NCI-H345 treated with DMSO at 0.1 percent for 48 hours (cell line): ENCODE measurements around the gene OSBPL5.

ENCODE experiments used
- DNase-seq: peaks from one replicate; lab custom pipeline; 2025; ENCODE audit not compliant: unreplicated experiment; lab: John Stamatoyannopoulos, UW

Gene OSBPL5

GRCh38 chr11:3165152-3165705, at the start of gene OSBPL5:
OSBPL5 (minus strand) TSS chr11:3165310; CDS start chr11:3129148, 36,162 bp downstream.
- no peak for DNase-seq

- no peak for DNase-seq
These were observed 49.2 kb upstream of the OSBPL5 start for GRCh38 chr11:3214420-3214699.

- DNase-seq: no peak
These were observed 48.7 kb upstream of the OSBPL5 start for GRCh38 chr11:3213659-3214419.

GRCh38 chr11:3208272-3208671, 43.2 kb upstream of the OSBPL5 start:
- DNase-seq: no peak

GRCh38 chr11:3207526-3208189, 42.5 kb upstream of the OSBPL5 start:
- DNase-seq: no peak

GRCh38 chr11:3206922-3207204, 41.8 kb upstream of the OSBPL5 start:
- no peak for DNase-seq

- no peak for DNase-seq
These were observed 41.2 kb upstream of the OSBPL5 start for GRCh38 chr11:3206156-3206921.

- DNase-seq: no peak
These were observed 40.4 kb upstream of the OSBPL5 start for GRCh38 chr11:3205261-3206155.

GRCh38 chr11:3204141-3205015, 39.3 kb upstream of the OSBPL5 start:
- no peak for DNase-seq

- no peak for DNase-seq
These were observed 38.3 kb upstream of the OSBPL5 start for GRCh38 chr11:3203221-3204043.

GRCh38 chr11:3202759-3203158, 37.6 kb upstream of the OSBPL5 start:
- no peak for DNase-seq

GRCh38 chr11:3202305-3202704, 37.2 kb upstream of the OSBPL5 start:
- DNase-seq: no peak

GRCh38 chr11:3201677-3202181, 36.6 kb upstream of the OSBPL5 start:
- no peak for DNase-seq

GRCh38 chr11:3201112-3201581, 36.0 kb upstream of the OSBPL5 start:
- DNase-seq: no peak

- no peak for DNase-seq
These were observed 35.4 kb upstream of the OSBPL5 start for GRCh38 chr11:3200388-3201111.

- DNase-seq: no peak
These were observed 34.6 kb upstream of the OSBPL5 start for GRCh38 chr11:3199537-3200295.

GRCh38 chr11:3198815-3199214, 33.7 kb upstream of the OSBPL5 start:
- DNase-seq: no peak
